Ectodermal cell (in vitro differentiated cells): ENCODE results near the gene LKAAEAR1.

Experiments used
- H3K27ac ChIP-seq: 2 replicates; pipeline ENCODE4 v1.7.0; 2013; ENCODE audit warnings: mild to moderate bottlenecking, low read depth, low read length; ENCODE audit not compliant: insufficient read depth, poor library complexity, severe bottlenecking
- H3K27me3 ChIP-seq: 2 replicates; pipeline ENCODE4 v1.7.0; 2013; ENCODE audit warnings: mild to moderate bottlenecking, low read length; ENCODE audit not compliant: insufficient read depth, control insufficient read depth, poor library complexity, severe bottlenecking
- H3K36me3 ChIP-seq: one replicate; pipeline ENCODE4 v1.7.0; 2013; ENCODE audit warnings: low read length; ENCODE audit not compliant: control insufficient read depth, insufficient read depth
- H3K4me1 ChIP-seq: one replicate; pipeline ENCODE4 v1.7.0; 2013; ENCODE audit warnings: low read length; ENCODE audit not compliant: control insufficient read depth, insufficient read depth
- H3K4me3 ChIP-seq: 2 replicates; pipeline ENCODE4 v1.7.0; 2013; ENCODE audit warnings: low read depth, low read length, control low read depth; ENCODE audit not compliant: insufficient read depth
- H3K9me3 ChIP-seq: 2 replicates; pipeline ENCODE4 v1.7.0; 2013; ENCODE audit warnings: mild to moderate bottlenecking, low read length, moderate library complexity; ENCODE audit not compliant: control insufficient read depth
- WGBS, 2 experiments: methylation state at CpG; one replicate each; pipeline ENCODE4 v1.1.7; 2013; ENCODE audit warnings: missing lambda C conversion rate in 2 of 2; 5-methylcytosine and 5-hydroxymethylcytosine counted together

Gene LKAAEAR1

GRCh38 chr20:64065062-64065973, 18.9 kb downstream of the LKAAEAR1 start:
- WGBS, 2 experiments: 80 to 82% methylated on average over 27 of the region's 27 CpGs
- peaks cover 11% of the 10 kb centered on the region for H3K4me1 ChIP-seq
- H3K27me3 ChIP-seq: peaks cover 4% of the 10 kb centered on the region
- no peaks in the 10 kb centered on the region for H3K9me3 ChIP-seq
- no peak overlapping the region for H3K4me3 ChIP-seq
- H3K36me3 ChIP-seq: no peaks in the 10 kb centered on the region
- H3K27ac ChIP-seq: no peak overlapping the region

- H3K36me3 ChIP-seq: no peaks in the 10 kb centered on the region
- WGBS, 2 experiments: 71 to 74% methylated on average over 12 of the region's 12 CpGs
- peaks cover 11% of the 10 kb centered on the region for H3K4me1 ChIP-seq
- peaks cover 4% of the 10 kb centered on the region for H3K27me3 ChIP-seq
- no peaks in the 10 kb centered on the region for H3K9me3 ChIP-seq
- H3K4me3 ChIP-seq: peak overlapping the region; percentile 87
- H3K27ac ChIP-seq: no peak overlapping the region
These were observed 20.0 kb downstream of the LKAAEAR1 start for GRCh38 chr20:64064145-64064698.

DNA sequence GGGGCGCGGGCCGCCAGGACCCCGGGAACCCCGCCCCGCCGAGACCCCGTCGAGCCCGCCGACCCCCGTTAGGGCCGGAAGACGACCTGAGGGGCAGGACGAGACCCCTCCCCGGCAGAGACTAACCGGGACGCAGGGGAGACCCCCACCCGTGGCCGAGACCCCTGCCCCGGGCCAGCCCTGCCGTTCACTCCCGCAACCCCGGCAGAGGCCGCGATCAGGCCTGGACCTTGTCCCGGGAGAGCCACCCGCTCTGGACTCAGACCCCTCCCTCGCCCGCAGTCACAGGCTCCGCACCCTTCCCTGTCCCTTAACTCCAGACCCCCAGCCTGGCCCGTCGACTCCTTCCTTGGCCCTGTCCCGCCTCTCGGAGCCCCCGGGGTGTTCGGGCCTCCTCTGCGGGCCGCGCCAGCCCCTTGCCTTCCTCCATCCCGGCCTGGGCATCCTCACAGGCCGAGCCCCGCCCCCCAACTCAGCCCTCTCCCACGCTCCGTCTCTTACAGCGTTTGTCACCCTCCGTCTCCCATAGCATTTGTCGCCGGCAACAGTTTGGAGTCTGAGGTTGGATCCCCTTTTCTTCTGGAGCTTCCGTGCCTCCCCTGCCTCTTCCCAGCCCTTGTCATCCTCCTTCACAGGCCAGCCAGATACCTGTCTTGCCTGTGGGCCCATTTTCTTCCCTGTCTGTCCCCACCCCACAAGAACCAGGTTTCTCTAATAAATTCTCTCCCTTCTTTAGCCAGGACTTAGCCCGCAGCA, 20.6 kb downstream of the LKAAEAR1 start:
- 4% methylated on average over 51 of the region's 51 CpGs for WGBS, 2 experiments
- no peak overlapping the region for H3K27ac ChIP-seq

GRCh38 chr20:64062596-64063388, 21.4 kb downstream of the LKAAEAR1 start, which contains the start of gene TCEA2:
TCEA2 (plus strand) TSS chr20:64063198; CDS start chr20:64063313, 115 bp downstream.
- H3K4me3 ChIP-seq: peak within 1 kb of the TSS; percentile 87
- H3K27ac ChIP-seq: no peak within 1 kb of the TSS
- H3K27me3 ChIP-seq: peaks cover 4% of the 10 kb centered on the region
- 13% methylated on average over 85 of the region's 85 CpGs for WGBS, 2 experiments
- H3K9me3 ChIP-seq: no peaks in the 10 kb centered on the region
- H3K4me1 ChIP-seq: peaks cover 11% of the 10 kb centered on the region
- H3K36me3 ChIP-seq: no peaks in the 10 kb centered on the region

More for the DNA sequence above, 20.6 kb downstream of the LKAAEAR1 start:
- peak overlapping the region; percentile 87 for H3K4me3 ChIP-seq
- peaks cover 4% of the 10 kb centered on the region for H3K27me3 ChIP-seq
- H3K4me1 ChIP-seq: peaks cover 11% of the 10 kb centered on the region
- H3K36me3 ChIP-seq: no peaks in the 10 kb centered on the region
- H3K9me3 ChIP-seq: no peaks in the 10 kb centered on the region

DNA sequence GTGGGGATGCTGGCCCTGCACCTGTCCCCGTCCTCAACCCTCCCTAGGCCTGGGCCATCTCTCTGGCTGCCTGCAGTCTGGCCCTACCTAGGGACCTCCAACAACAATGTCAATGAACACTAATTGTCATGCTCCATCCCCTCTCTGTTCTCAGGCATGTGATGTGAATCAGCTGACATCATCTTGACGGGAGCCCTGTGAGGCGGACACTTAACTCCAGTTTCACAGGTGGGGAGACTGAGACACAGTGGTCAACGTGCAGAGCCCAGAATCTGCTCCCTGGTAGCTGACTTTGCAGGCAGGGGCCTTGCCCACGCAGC, 22.0 kb downstream of the LKAAEAR1 start:
- Histone ChIP-seq H3K27me3 (peaks cover 4% of the 10 kb centered on the region), H3K27ac (no peak overlapping the region)
- WGBS, 2 experiments: 70 to 74% methylated on average over 5 of the region's 5 CpGs

GRCh38 chr20:64058536-64058935, 25.7 kb downstream of the LKAAEAR1 start:
- Histone ChIP-seq H3K9me3 (no peaks in the 10 kb centered on the region), H3K36me3 (no peaks in the 10 kb centered on the region), H3K27ac (no peak overlapping the region), H3K4me1 (peaks cover 14% of the 10 kb centered on the region), H3K27me3 (peaks cover 2% of the 10 kb centered on the region), H3K4me3 (no peak overlapping the region)
- 88% methylated on average over 12 of the region's 12 CpGs for WGBS, 2 experiments

More for the DNA sequence above, 22.0 kb downstream of the LKAAEAR1 start:
- H3K4me3 ChIP-seq: peak overlapping the region; percentile 87
- no peaks in the 10 kb centered on the region for H3K9me3 ChIP-seq
- H3K36me3 ChIP-seq: no peaks in the 10 kb centered on the region
- peaks cover 11% of the 10 kb centered on the region for H3K4me1 ChIP-seq

GRCh38 chr20:64057628-64058498, 26.3 kb downstream of the LKAAEAR1 start:
- Histone ChIP-seq H3K4me1 (peaks cover 14% of the 10 kb centered on the region), H3K4me3 (no peak overlapping the region), H3K27ac (no peak overlapping the region), H3K9me3 (no peaks in the 10 kb centered on the region), H3K27me3 (no peaks in the 10 kb centered on the region), H3K36me3 (no peaks in the 10 kb centered on the region)
- WGBS, 2 experiments: 42 to 44% methylated on average over 33 of the region's 33 CpGs

DNA sequence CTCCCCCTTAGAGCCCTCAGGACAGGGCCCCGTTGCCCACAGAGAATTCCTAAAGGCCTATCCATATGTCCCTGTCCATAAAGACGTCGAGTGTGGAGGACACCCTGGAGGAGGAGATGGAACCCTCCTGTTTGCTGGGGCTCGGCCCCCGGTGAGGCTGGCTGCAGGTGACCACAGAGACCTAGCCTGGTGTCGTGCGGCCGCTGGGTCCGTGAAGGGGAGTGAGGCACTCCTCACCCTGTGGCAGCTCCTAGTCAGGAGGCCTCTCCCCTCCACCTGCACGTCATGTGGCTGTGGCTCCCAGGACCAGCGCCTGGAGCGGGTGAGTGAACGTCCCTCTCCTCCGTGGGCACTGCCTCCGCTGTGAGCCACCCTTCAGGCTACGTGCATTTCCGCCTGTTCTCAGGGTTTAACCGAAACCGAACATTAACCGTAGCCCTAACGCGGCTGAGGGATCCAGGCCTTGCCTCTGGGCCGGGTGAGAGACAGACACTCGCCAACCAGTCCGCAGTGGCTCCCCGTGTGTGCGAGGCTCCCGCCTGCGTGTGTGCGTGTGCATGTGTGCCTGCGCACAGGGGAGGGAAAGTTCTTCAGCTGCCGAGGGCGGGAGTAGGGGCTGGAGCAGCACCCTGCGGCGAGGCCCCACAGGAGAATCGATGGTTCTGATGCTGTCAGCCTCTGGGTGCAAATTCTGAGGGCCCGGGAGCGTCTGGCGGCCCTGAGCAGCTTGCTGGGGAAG, 27.1 kb downstream of the LKAAEAR1 start:
- no peaks in the 10 kb centered on the region for H3K36me3 ChIP-seq
- no peaks in the 10 kb centered on the region for H3K9me3 ChIP-seq
- no peak overlapping the region for H3K4me3 ChIP-seq
- 83 to 84% methylated on average over 39 of the region's 39 CpGs for WGBS, 2 experiments
- peaks cover 10% of the 10 kb centered on the region for H3K4me1 ChIP-seq
- no peak overlapping the region for H3K27ac ChIP-seq
- peaks cover 6% of the 10 kb centered on the region for H3K27me3 ChIP-seq

DNA sequence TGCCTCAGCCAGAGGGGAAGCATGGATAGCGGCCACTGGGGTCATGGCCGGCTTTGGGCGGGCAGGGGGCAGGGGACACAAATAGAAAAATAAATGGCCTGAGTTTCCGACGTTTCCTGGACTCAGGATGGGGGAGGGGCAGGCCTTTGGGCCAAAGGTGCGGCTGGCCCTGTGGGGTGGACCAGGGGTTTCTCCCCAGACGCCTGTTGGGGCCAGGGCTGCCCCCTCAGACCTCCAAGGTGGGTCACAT, 27.6 kb downstream of the LKAAEAR1 start:
- Histone ChIP-seq H3K27ac (no peak overlapping the region), H3K27me3 (peaks cover 9% of the 10 kb centered on the region), H3K4me3 (no peak overlapping the region), H3K9me3 (no peaks in the 10 kb centered on the region), H3K36me3 (no peaks in the 10 kb centered on the region), H3K4me1 (peaks cover 10% of the 10 kb centered on the region)
- 80 to 86% methylated on average over 7 of the region's 7 CpGs for WGBS, 2 experiments
